ENCODE results near the gene SIGLEC9.
"Not testable (repeated sequence)": the region's sequence is repeated elsewhere in the genome, so short reads cannot be mapped to it uniquely, and the experiment has no call there.

SIGLEC9 gene

GRCh38 chr19:51161867-51162496 is 37.3 kb downstream of the SIGLEC9 start:
- TF ChIP-seq POLR2AphosphoS5 (IDR thresholded peaks at IDR 0.05; ENCODE audit: borderline replicate concordance, low read depth, low read length) = no peak
- no peak for TF ChIP-seq FOXP2 (optimal IDR thresholded peaks at IDR 0.05; ENCODE audit: control extremely low read depth, extremely low read length, insufficient read depth)
- no peak for TF ChIP-seq EZH2 (IDR thresholded peaks at IDR 0.05)
- DNase-seq (ENCODE audit: low read depth, low spot score) = no peak
- no peak overlapping the region for H3K9ac ChIP-seq (ENCODE audit: insufficient read length)
- no peak overlapping the region for H3K27ac ChIP-seq
- H3K36me3 ChIP-seq (ENCODE audit: insufficient read depth, low read length) = no peaks in the 10 kb centered on the region
- H3K9me3 ChIP-seq (ENCODE audit: low read depth, low read length) = no peaks in the 10 kb centered on the region
- no peak overlapping the region for H3K4me3 ChIP-seq

GRCh38 chr19:51163257-51163656 is 38.6 kb downstream of the SIGLEC9 start:
- DNase-seq (ENCODE audit: low read depth, low spot score) = no peak
- H3K27ac ChIP-seq = no peak overlapping the region
- H3K9me3 ChIP-seq (ENCODE audit: low read depth, low read length) = no peaks in the 10 kb centered on the region
- no peaks in the 10 kb centered on the region for H3K36me3 ChIP-seq (ENCODE audit: insufficient read depth, low read length)
- TF ChIP-seq FOXP2 (optimal IDR thresholded peaks at IDR 0.05; ENCODE audit: control extremely low read depth, extremely low read length, insufficient read depth) (no peak), EZH2 (IDR thresholded peaks at IDR 0.05) (no peak), POLR2AphosphoS5 (IDR thresholded peaks at IDR 0.05; ENCODE audit: borderline replicate concordance, low read depth, low read length) (no peak)
- no peak overlapping the region for H3K9ac ChIP-seq (ENCODE audit: insufficient read length)
- no peak overlapping the region for H3K4me3 ChIP-seq

GRCh38 chr19:51164215-51164614 is 39.5 kb downstream of the SIGLEC9 start:
- no peak overlapping the region for H3K27ac ChIP-seq
- no peak overlapping the region for H3K9ac ChIP-seq (ENCODE audit: insufficient read length)
- H3K4me3 ChIP-seq = no peak overlapping the region
- H3K36me3 ChIP-seq (ENCODE audit: insufficient read depth, low read length) = no peaks in the 10 kb centered on the region
- DNase-seq (ENCODE audit: low read depth, low spot score) = no peak
- TF ChIP-seq POLR2AphosphoS5 (IDR thresholded peaks at IDR 0.05; ENCODE audit: borderline replicate concordance, low read depth, low read length) (no peak), EZH2 (IDR thresholded peaks at IDR 0.05) (no peak), FOXP2 (optimal IDR thresholded peaks at IDR 0.05; ENCODE audit: control extremely low read depth, extremely low read length, insufficient read depth) (no peak)
- no peaks in the 10 kb centered on the region for H3K9me3 ChIP-seq (ENCODE audit: low read depth, low read length)

- Histone ChIP-seq H3K27ac (no peak overlapping the region), H3K4me3 (no peak overlapping the region), H3K9ac (ENCODE audit: insufficient read length) (no peak overlapping the region), H3K9me3 (ENCODE audit: low read depth, low read length) (no peaks in the 10 kb centered on the region), H3K36me3 (ENCODE audit: insufficient read depth, low read length) (no peaks in the 10 kb centered on the region)
- no peak for DNase-seq (ENCODE audit: low read depth, low spot score)
- no peak for TF ChIP-seq FOXP2 (optimal IDR thresholded peaks at IDR 0.05; ENCODE audit: control extremely low read depth, extremely low read length, insufficient read depth)
- no peak for TF ChIP-seq EZH2 (IDR thresholded peaks at IDR 0.05)
- TF ChIP-seq POLR2AphosphoS5 (IDR thresholded peaks at IDR 0.05; ENCODE audit: borderline replicate concordance, low read depth, low read length) = no peak
Measured at GRCh38 chr19:51166846-51167490, 42.3 kb downstream of the SIGLEC9 start.

GRCh38 chr19:51168564-51169282 is 44.0 kb downstream of the SIGLEC9 start:
- Histone ChIP-seq H3K27ac (no peak overlapping the region), H3K9ac (ENCODE audit: insufficient read length) (no peak overlapping the region), H3K9me3 (ENCODE audit: low read depth, low read length) (no peaks in the 10 kb centered on the region), H3K36me3 (ENCODE audit: insufficient read depth, low read length) (no peaks in the 10 kb centered on the region), H3K4me3 (no peak overlapping the region)
- DNase-seq (ENCODE audit: low read depth, low spot score) = no peak
- TF ChIP-seq FOXP2 (optimal IDR thresholded peaks at IDR 0.05; ENCODE audit: control extremely low read depth, extremely low read length, insufficient read depth) (no peak), EZH2 (IDR thresholded peaks at IDR 0.05) (no peak), POLR2AphosphoS5 (IDR thresholded peaks at IDR 0.05; ENCODE audit: borderline replicate concordance, low read depth, low read length) (no peak)

- not testable (repeated sequence) for H3K9ac ChIP-seq (ENCODE audit: insufficient read length); DNase-seq (ENCODE audit: low read depth, low spot score); H3K36me3 ChIP-seq (ENCODE audit: insufficient read depth, low read length); H3K4me3 ChIP-seq; H3K27ac ChIP-seq; H3K9me3 ChIP-seq (ENCODE audit: low read depth, low read length)
Measured at GRCh38 chr19:51169283-51169918, 44.7 kb downstream of the SIGLEC9 start.

GRCh38 chr19:51172223-51172622 is 47.5 kb downstream of the SIGLEC9 start:
- Histone ChIP-seq H3K36me3 (ENCODE audit: insufficient read depth, low read length) (no peaks in the 10 kb centered on the region), H3K9me3 (ENCODE audit: low read depth, low read length) (no peaks in the 10 kb centered on the region), H3K9ac (ENCODE audit: insufficient read length) (no peak overlapping the region), H3K4me3 (no peak overlapping the region), H3K27ac (no peak overlapping the region)
- DNase-seq (ENCODE audit: low read depth, low spot score) = no peak
- no peak for TF ChIP-seq EZH2 (IDR thresholded peaks at IDR 0.05)
- no peak for TF ChIP-seq POLR2AphosphoS5 (IDR thresholded peaks at IDR 0.05; ENCODE audit: borderline replicate concordance, low read depth, low read length)
- TF ChIP-seq FOXP2 (optimal IDR thresholded peaks at IDR 0.05; ENCODE audit: control extremely low read depth, extremely low read length, insufficient read depth) = no peak

GRCh38 chr19:51173681-51174080 is 49.0 kb downstream of the SIGLEC9 start:
- no peaks in the 10 kb centered on the region for H3K9me3 ChIP-seq (ENCODE audit: low read depth, low read length)
- DNase-seq (ENCODE audit: low read depth, low spot score) = no peak
- H3K4me3 ChIP-seq = no peak overlapping the region
- H3K27ac ChIP-seq = no peak overlapping the region
- no peak for TF ChIP-seq FOXP2 (optimal IDR thresholded peaks at IDR 0.05; ENCODE audit: control extremely low read depth, extremely low read length, insufficient read depth)
- no peak for TF ChIP-seq EZH2 (IDR thresholded peaks at IDR 0.05)
- TF ChIP-seq POLR2AphosphoS5 (IDR thresholded peaks at IDR 0.05; ENCODE audit: borderline replicate concordance, low read depth, low read length) = no peak
- H3K9ac ChIP-seq (ENCODE audit: insufficient read length) = no peak overlapping the region
- H3K36me3 ChIP-seq (ENCODE audit: insufficient read depth, low read length) = no peaks in the 10 kb centered on the region

All from SK-N-MC (cell line).